Mammary epithelial cell (primary cell): ENCODE results near the gene IRF9.

ENCODE experiments used
- EZH2 ChIP-seq: IDR thresholded peaks from 2 replicates; pipeline ENCODE4 v1.6.1; 2012; ENCODE audit warnings: low read length, inconsistent platforms, borderline replicate concordance
- TF ChIP-seq, protein P1 (sequence below), 2 donors: IDR thresholded peaks in 1 of 2; conservative IDR thresholded peaks in 1 of 2; 2 replicates each; pipeline ENCODE4 v1.5.1; 2011 to 2012; ENCODE audit warnings: inconsistent platforms in 2 of 2, low read length in 2 of 2, mild to moderate bottlenecking in 2 of 2, control low read depth in 1 of 2, low read depth in 1 of 2; ENCODE audit not compliant: insufficient read depth in 1 of 2; ENCODE audit errors: extremely low read depth in 1 of 2

DNA sequence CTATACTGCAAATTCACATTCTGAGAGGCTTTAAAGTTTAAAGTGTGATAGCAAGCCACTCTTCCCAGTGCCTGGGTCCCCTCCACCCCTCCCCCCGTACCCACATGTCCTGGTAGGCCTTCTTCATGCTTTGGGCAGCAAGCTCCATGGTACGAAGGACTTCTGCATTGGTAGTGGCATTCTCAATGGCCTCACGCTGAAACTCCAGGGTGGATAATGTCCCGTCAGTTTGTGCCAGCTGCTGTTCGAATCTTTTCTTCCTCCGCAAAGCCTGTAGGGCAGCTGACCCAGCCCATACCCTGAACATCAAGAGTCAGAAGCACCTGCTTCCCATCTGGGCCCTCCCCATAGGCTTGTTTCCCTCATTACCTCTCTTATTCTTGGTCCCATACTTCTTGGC is 50.2 kb downstream of the IRF9 start:
- TF ChIP-seq, protein P1, sequence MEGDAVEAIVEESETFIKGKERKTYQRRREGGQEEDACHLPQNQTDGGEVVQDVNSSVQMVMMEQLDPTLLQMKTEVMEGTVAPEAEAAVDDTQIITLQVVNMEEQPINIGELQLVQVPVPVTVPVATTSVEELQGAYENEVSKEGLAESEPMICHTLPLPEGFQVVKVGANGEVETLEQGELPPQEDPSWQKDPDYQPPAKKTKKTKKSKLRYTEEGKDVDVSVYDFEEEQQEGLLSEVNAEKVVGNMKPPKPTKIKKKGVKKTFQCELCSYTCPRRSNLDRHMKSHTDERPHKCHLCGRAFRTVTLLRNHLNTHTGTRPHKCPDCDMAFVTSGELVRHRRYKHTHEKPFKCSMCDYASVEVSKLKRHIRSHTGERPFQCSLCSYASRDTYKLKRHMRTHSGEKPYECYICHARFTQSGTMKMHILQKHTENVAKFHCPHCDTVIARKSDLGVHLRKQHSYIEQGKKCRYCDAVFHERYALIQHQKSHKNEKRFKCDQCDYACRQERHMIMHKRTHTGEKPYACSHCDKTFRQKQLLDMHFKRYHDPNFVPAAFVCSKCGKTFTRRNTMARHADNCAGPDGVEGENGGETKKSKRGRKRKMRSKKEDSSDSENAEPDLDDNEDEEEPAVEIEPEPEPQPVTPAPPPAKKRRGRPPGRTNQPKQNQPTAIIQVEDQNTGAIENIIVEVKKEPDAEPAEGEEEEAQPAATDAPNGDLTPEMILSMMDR (conservative IDR thresholded peaks at IDR 0.05 in 1 of 2, IDR thresholded peaks at IDR 0.05 in 1 of 2; ENCODE audit: extremely low read depth in 1 of 2, insufficient read depth in 1 of 2, low read depth in 1 of 2, low read length in 2 of 2) = no peak
- TF ChIP-seq EZH2 = no peak
